ENCODE data around the gene GASK1B.

The GASK1B gene

DNA sequence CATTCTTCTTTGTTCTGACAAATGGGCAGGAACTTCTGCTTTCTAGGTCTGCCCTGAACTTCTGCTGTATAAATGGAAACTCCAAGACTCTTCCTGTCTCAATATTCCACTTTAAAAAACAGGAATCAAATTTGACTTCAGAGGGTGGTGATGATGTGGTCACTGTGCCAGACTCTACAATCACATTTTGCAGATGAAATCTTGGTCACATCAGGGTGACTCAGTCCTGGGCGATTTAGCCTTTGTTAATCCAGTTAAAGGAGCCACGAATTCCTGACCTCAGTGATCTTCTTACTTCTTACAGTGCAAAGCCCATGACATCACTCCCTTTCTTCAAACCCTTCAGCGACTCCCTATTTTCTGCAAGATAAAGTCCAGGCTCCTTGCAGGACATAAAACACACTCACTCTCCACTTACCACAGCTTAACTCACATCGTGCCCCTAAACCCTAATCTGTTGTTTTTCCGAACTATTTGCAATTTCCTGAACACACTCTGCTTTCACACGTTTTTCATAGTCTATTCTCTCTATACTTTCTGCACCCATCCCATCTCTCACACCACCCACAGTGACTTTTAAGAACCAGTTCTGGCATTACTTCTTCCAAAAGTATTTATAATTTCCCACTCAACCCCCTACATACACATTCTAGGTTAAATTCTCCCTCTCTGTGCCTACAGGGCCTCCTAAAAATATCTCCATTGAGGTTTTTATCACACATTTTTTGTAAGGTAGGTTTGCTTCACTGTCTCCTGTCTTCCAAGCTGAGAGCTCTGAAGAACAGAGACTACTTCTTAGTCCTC, 11.1 kb downstream of the GASK1B start:
- in situ Hi-C loops (cut with HindIII; ENCODE audit: low pct_ligation_motif_present, low pct_unique_long_range_greater_than_20kb, low sequenced_read_pairs), result no loop called here
- peak; percentile 84 for DNase-seq

DNA sequence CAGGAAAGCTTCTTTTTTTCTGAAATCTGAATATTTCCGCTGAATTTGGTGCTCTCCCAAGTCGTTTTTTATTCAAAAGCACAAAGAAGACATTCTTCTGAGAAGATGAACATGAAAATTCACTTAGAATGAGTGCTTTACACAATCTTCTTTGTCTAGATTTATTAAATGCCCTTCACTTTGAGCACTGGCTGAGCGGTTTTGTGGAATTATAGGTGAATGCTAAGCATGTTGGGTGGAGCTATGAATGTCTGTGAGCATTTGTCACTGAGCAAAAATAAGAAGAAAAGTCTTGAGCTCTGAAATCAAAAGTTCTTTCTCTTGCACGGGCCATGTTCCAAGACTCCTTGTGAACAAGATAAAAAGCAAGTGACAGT, 13.1 kb downstream of the GASK1B start:
- in situ Hi-C loops (cut with HindIII; ENCODE audit: low pct_ligation_motif_present, low pct_unique_long_range_greater_than_20kb, low sequenced_read_pairs), result no loop called here
- DNase-seq, result peak; percentile 27

DNA sequence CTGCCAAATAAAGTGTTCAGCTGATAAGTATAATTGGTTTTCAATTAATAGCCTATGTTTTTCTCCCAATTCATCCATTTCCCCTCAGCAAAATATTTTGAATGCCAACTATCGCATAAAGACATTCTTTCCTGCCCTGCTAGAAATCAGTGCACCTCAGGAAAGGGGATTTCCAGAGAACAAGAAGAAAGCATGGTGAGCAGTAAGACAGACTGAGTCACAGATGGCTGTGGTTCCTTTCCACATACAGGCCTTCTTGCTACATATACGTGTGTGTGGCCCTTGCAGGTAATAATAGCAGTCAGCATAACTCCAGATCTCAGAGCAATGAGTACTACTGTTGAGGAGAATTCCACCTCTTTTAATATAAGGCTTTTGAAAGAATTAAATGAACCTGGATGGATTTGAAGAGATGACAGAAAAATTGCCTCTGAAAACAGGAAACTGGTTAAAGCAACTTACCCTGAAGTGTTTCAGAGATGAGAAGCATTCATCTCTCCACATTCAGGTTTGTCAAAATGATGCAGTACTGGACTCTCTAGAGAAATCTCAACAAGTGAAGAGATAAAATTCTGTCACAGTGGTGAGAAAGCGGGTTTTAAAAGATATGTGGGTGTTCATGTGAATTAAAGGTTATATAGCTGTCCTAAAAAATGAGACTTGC, 13.6 kb downstream of the GASK1B start:
- in situ Hi-C loops (cut with HindIII; ENCODE audit: low pct_ligation_motif_present, low pct_unique_long_range_greater_than_20kb, low sequenced_read_pairs), result no loop called here
- DNase-seq, result peak; percentile 70

DNA sequence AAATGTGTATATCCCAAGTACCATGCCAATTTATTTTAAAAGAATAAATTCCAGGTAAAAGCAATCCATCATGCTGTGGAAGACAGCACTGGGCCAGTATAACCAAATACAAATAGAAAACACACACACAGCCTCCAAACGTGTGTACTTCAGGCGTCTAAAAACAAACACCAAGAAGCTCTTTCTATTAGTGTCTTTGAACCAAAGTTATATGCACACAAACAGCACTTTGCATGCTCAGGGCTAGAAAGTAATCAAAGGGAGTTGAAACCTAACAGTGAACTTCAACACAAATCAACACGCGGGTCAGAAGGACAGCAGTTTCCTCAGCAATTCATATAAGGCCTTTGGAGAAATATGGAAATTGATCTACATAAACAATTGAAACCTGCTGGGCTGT, 15.4 kb downstream of the GASK1B start:
- in situ Hi-C loops (cut with HindIII; ENCODE audit: low pct_ligation_motif_present, low pct_unique_long_range_greater_than_20kb, low sequenced_read_pairs), result no loop called here

DNA sequence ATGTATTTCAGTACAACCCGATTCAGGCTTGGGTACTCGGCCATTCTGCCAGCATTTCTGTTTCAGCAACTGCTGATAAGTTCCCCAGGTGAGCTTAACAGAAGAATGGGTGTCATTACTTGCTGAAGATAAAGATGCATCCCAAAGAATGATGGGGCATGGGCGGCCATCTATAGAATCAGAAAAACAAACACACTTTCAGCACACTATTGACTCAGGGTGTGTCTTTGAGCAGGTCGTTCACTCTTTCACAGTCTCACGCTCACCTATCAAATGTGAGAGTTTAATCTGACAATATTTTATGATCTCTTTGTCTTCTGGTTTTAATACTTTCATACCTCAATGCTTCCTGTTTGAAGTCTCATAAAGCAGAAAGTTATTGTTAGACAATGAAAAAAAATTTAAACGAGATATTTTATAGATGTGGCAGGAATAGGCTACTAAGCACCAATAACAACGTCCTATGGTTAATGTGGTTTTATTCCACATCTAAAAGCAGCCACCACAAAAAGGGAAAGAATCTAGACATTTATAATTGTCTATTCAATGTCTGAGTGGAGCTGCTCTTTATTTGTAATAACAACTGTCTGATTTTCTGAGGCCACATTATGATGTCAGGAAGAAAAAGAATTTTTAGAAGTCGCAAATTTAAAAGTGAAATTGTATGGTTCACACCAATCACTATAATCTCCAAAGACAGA, 17.0 kb downstream of the GASK1B start:
- in situ Hi-C loops (cut with HindIII; ENCODE audit: low pct_ligation_motif_present, low pct_unique_long_range_greater_than_20kb, low sequenced_read_pairs), result no loop called here
- no peak for DNase-seq

More for the DNA sequence above, 15.4 kb downstream of the GASK1B start:
- DNase-seq, result no peak

DNA sequence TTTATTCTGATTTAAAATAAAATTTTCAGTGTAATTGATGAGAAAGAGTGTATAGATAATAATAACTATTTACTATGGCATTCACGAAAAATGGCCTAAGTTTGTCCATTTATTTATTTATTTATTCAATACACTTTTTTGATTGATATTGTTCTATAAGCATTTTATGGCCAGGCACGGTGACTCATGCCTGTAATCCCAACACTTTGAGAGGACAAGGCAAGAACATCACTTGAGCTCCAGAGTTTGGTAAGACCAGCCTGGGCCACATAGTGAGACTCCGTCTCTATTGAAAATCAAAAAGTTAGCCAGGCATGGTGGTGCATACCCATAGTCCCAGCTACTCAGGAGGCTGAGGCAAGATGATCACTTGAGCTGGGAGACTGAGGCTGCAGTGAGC, 25.7 kb downstream of the GASK1B start:
- in situ Hi-C loops (cut with HindIII; ENCODE audit: low pct_ligation_motif_present, low pct_unique_long_range_greater_than_20kb, low sequenced_read_pairs), result no loop called here
- DNase-seq, result no peak

DNA sequence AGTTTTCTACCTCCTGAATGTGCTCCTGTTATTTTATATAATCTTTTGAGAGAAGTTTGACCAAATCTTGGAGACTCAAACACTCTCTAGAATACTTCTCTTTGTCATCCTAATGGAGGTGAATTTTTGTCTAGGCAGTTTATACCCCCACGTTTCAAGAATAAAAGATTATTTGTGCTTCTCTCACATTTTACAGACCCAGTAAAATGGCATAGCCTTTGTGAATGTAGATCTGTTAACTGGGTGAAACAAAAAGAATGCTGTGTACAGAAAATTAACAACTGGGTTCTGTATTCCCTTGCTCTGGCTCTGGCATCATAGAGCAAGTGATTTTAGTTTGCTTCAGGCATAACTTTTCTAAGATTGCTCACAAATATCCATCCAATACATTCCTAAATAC, 26.1 kb downstream of the GASK1B start:
- DNase-seq, result no peak
- in situ Hi-C loops (cut with HindIII; ENCODE audit: low pct_ligation_motif_present, low pct_unique_long_range_greater_than_20kb, low sequenced_read_pairs), result no loop called here

DNA sequence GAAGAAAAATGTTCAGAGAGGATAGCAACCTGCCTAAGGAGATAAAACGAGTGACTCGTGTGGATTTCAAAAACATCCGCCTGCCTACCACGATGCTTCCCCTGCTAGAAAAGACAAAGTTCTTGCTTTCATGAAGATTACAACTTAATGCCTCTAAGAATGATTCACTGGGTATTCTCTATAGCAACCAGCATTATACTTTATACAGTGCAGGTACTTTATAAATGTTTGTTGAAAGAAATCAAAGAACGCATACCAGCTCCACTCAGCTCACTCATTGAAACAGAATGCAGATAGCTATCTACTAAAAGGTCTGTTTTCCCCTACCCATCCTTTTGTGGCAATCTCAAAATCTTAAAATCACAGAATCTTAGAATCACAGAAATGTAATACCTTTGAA, 33.7 kb downstream of the GASK1B start:
- in situ Hi-C loops (cut with HindIII; ENCODE audit: low pct_ligation_motif_present, low pct_unique_long_range_greater_than_20kb, low sequenced_read_pairs), result no loop called here
- DNase-seq, result no peak

DNA sequence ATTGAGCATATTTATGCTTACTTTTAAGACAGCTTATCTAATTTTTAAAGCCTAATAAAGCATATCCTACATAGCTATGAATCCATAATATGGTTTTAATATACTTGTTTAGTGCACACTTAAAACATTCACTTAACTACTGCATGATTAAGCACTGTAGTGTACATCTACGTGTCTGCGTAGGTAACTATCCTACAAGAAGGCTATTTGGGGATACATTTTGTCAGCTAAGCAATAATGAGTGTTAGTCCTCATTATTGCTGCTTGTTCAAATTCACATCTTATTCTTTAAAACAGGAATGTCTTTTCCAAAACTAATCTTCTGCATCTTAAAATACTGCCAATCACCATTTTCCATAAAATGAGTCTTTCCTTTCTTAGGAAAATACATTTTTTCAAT, 38.6 kb downstream of the GASK1B start:
- in situ Hi-C loops (cut with HindIII; ENCODE audit: low pct_ligation_motif_present, low pct_unique_long_range_greater_than_20kb, low sequenced_read_pairs), result no loop called here
- DNase-seq, result no peak

DNA sequence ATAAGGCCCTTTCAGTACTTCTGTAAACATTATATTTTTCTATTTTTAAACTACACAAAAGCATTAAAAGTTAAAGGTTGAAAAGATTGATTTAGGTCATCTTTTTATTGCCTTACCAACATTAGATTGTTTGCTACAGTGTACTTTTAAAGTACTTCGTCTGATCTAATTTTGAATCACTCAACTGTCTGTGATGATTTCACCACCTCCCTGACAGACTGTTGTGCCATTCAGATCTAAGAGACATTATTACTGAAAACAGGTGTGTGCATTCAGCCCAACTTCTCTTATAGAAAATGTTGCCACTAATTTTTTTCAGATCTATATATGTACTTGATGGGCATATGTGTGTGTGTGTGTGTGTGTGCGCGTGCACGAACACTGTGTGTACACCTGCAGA, 39.3 kb downstream of the GASK1B start:
- in situ Hi-C loops (cut with HindIII; ENCODE audit: low pct_ligation_motif_present, low pct_unique_long_range_greater_than_20kb, low sequenced_read_pairs), result no loop called here
- no peak for DNase-seq

DNA sequence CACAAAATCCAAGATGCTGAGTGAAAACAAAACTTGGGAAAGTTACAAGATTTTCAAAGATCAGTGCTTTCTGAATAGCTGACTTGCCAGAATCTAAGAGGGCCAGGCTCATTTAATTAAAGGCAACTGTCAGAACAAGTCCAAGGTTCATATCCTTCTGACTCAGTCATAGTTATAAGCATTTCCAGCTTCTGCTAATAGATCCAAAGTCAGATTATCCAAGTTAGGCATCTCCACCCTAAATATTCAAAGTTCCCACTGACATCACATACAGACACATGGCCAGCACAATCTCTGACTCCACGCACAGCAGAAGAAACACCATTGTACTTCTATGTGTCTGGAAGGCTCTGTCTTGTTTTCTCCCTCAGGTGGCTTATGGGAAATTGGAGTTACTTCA, 41.8 kb downstream of the GASK1B start:
- no peak for DNase-seq
- in situ Hi-C loops (cut with HindIII; ENCODE audit: low pct_ligation_motif_present, low pct_unique_long_range_greater_than_20kb, low sequenced_read_pairs), result no loop called here

DNA sequence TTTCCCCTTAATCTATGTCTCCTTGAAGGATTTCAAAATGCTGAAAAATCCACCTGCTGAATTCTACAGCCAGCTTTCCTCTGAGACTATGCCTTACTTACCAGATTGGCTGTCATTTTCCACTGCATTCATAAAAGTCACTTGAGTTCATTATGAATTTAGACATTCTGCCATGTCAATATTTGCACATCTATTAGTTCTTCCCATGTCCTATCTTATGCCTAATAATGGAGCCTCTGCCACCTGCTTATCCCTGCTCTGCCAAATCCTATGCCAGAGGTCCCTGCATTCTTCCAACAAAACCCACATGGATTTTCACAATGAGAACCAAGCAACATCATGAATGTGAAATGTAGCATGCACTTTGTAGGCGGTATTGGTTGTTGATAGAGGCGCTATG, 42.6 kb downstream of the GASK1B start:
- in situ Hi-C loops (cut with HindIII; ENCODE audit: low pct_ligation_motif_present, low pct_unique_long_range_greater_than_20kb, low sequenced_read_pairs), result no loop called here
- DNase-seq, result no peak

DNA sequence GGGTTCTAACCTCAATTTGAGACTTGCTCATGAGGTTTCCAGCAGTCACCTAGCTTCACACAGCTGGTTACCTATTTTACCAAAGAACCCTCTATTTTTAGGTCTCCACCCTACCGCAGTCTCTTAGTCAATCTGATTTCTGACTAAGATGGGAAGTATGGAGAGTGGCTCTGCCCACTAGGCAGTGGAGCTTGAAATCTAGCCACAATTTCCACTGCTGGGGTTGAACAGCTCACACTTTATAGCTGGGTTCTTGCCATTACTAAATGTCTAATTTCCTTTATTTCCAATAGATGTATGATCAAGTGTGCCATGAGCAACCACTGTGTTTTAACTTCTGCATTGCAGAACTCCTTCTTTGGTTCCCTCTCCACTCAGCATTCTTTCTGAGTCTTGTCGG, 43.1 kb downstream of the GASK1B start:
- in situ Hi-C loops (cut with HindIII; ENCODE audit: low pct_ligation_motif_present, low pct_unique_long_range_greater_than_20kb, low sequenced_read_pairs), result no loop called here
- peak; percentile 73 for DNase-seq

DNA sequence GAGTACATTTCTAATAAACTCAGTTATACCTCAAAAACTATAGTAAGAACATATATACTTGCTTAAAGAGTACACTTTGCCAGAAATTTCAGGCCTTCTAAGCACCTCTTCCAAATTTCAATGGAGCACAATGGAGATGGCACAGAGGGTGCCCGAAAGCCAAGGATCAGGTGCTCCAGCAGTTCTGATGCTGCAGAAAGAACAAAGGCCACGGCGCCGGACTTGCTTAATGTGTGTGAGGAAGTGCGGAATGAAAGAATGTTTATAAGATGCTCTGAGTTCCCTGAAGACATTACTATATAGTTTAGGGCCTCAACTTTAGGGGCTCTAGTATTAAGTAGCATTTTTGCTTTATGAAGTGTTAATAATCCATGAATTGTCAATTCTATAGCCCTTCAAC, 44.3 kb downstream of the GASK1B start:
- no peak for DNase-seq
- in situ Hi-C loops (cut with HindIII; ENCODE audit: low pct_ligation_motif_present, low pct_unique_long_range_greater_than_20kb, low sequenced_read_pairs), result no loop called here

DNA sequence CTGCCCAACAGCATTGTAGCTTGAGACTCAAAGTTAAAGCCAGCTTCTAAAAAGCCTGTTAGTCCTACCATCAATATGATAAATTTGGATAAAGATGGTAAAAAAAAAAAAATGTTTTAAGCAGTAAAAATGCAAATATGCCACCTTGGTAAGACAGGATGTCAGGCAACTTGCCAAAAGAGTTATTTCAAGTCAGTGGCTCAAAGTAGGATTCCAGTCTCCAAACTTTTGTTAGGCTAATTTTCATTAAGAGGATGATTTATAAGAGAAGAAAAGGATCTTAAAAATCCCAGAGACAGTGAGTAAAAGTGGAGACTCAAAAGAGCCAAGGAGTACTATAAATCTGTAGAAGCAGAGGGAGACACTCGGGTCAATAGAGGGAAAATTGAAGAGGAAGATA, 47.5 kb downstream of the GASK1B start:
- in situ Hi-C loops (cut with HindIII; ENCODE audit: low pct_ligation_motif_present, low pct_unique_long_range_greater_than_20kb, low sequenced_read_pairs), result no loop called here
- DNase-seq, result no peak
